Activated CD8-positive, alpha-beta T cell treated with anti-CD3 and anti-CD28 coated beads for 36 hours (primary cell): ENCODE data around the gene PDE6D. TPM values are rescaled to one million over a fixed set of nuclear protein-coding genes. Genes with fewer than 3 reads are reported as not detected.
A peak's percentile ranks its signal among the peaks of the same experiment; 100 is the strongest.

Experiments
- ATAC-seq: fragments of 200-7000 bp; cut with Tn5 transposase; one replicate; pipeline ENCODE4 v1.10.0; 2021; ENCODE audit warnings: mild to moderate bottlenecking, moderate library complexity
- CTCF ChIA-PET: fragments of 350-600 bp; sonication (Branson Sonifier 250); formaldehyde crosslinking; loops from one replicate; lab custom pipeline; 2021; ENCODE audit warnings: antibody characterized with exemption; lab: Charles Lee
- POLR2A ChIA-PET: fragments of 350-600 bp; sonication (Branson Sonifier 250); formaldehyde crosslinking; loops from one replicate; lab custom pipeline; 2021; ENCODE audit warnings: antibody characterized with exemption; lab: Charles Lee
- DNase-seq: peaks from one replicate; pipeline ENCODE4 v3.0.0-alpha.2; 2020
- H3K27ac Mint-ChIP-seq: one replicate; pipeline ENCODE4 v1.8.0; 2021; ENCODE audit warnings: mild to moderate bottlenecking, mixed read lengths
- H3K27me3 Mint-ChIP-seq: one replicate; pipeline ENCODE4 v1.8.0; 2021; ENCODE audit warnings: mixed read lengths
- H3K36me3 Mint-ChIP-seq: one replicate; pipeline ENCODE4 v1.8.0; 2021; ENCODE audit warnings: low read depth, mixed read lengths
- H3K4me1 Mint-ChIP-seq: one replicate; pipeline ENCODE4 v1.8.0; 2021; ENCODE audit warnings: low read depth, mixed read lengths
- H3K4me3 Mint-ChIP-seq: one replicate; pipeline ENCODE4 v1.8.0; 2021; ENCODE audit warnings: mild to moderate bottlenecking, moderate library complexity, mixed read lengths
- H3K9me3 Mint-ChIP-seq: one replicate; pipeline ENCODE4 v1.8.0; 2021; ENCODE audit warnings: mixed read lengths
- intact Hi-C: fragments of 100-400 bp; cut with micrococcal nuclease; formaldehyde crosslinking; loops from one replicate; pipeline ENCODE4 v1.10.0; 2022
- total RNA-seq, 2 experiments: library from RNA; stranded (reverse); gene quantifications; one replicate each; pipeline ENCODE4 v1.2.3, GENCODE V29; 2021
- TF ChIP-seq, protein P1 (sequence below): fragments of 200-600 bp; IDR thresholded peaks from one replicate; pipeline ENCODE4 v1.8.0; 2022; ENCODE audit warnings: antibody characterized with exemption, mild to moderate bottlenecking

PDE6D gene
- total RNA-seq, 2 experiments from 2014 or later = 22.8 to 23.5 TPM

DNA sequence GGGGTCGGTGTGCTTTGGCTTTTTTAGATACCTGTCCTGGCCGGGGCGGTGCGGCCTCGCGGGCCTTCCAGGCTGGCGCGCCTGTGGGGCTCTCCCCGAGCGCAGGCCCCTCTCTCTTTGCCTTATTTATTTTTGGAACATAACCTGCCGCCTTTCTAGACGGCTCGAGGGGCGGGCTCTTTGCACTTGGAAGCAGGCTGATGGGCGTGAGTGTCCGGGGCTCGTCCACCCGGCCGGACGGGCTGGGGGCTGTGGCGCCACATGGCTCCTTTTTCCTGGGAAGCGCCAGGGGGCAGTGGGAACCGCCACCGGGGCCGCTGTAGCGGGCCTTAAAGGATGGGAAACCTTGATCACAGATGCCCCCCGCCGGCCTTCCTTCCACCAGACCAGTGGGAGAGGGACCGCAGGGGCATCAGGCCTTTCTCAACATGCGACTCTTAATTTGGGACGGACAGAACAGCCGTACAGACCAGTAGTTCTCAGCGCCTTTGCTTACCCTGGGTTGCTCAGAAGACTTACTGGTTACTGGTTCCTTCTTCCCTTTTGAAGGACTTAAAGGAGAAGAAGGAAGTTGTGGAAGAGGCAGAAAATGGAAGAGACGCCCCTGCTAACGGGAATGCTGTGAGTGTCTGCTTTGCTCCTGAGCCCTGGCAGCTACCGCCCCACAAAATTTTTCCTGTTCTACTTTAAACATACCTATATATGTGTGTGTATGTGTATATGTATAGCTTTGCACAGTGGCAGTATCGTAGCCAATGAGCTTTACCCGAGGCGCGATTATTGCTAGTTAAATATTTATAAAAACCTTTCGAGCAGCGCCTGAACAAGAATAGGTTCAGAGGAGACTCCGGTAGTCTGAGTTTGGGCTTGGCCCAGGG, 70.0 kb downstream of the PDE6D start:
- no peak for ATAC-seq
- TF ChIP-seq, protein P1, sequence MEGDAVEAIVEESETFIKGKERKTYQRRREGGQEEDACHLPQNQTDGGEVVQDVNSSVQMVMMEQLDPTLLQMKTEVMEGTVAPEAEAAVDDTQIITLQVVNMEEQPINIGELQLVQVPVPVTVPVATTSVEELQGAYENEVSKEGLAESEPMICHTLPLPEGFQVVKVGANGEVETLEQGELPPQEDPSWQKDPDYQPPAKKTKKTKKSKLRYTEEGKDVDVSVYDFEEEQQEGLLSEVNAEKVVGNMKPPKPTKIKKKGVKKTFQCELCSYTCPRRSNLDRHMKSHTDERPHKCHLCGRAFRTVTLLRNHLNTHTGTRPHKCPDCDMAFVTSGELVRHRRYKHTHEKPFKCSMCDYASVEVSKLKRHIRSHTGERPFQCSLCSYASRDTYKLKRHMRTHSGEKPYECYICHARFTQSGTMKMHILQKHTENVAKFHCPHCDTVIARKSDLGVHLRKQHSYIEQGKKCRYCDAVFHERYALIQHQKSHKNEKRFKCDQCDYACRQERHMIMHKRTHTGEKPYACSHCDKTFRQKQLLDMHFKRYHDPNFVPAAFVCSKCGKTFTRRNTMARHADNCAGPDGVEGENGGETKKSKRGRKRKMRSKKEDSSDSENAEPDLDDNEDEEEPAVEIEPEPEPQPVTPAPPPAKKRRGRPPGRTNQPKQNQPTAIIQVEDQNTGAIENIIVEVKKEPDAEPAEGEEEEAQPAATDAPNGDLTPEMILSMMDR = no peak
- H3K9me3 Mint-ChIP-seq = no peaks in the 10 kb centered on the region
- H3K4me3 Mint-ChIP-seq = peak overlapping the region; percentile 99
- H3K36me3 Mint-ChIP-seq = peaks cover 45% of the 10 kb centered on the region
- H3K27ac Mint-ChIP-seq = peak overlapping the region; percentile 100
- peaks cover 2% of the 10 kb centered on the region for H3K27me3 Mint-ChIP-seq
- ChIA-PET CTCF (interaction anchor here (7.2 to 8.9 kb wide), 3 partner anchors 24 to 99 kb away, joined by 165 to 385 read pairs (median 176); no protein-coding TSS in a partner anchor), POLR2A (interaction anchor here (1.0 to 7.5 kb wide), 9 partner anchors 11 to 250 kb away, joined by 3 to 82 read pairs (median 55); partner anchors contain the start of gene NCL)
- intact Hi-C loops = no loop called here
- peak; percentile 16 for DNase-seq
- H3K4me1 Mint-ChIP-seq = peaks cover 35% of the 10 kb centered on the region

GRCh38 chr2:231709981-231710798, 70.9 kb downstream of the PDE6D start:
- Mint-ChIP-seq H3K27me3 (peaks cover 2% of the 10 kb centered on the region), H3K4me3 (peak overlapping the region; percentile 99), H3K4me1 (peaks cover 33% of the 10 kb centered on the region), H3K9me3 (no peaks in the 10 kb centered on the region), H3K36me3 (peaks cover 48% of the 10 kb centered on the region), H3K27ac (peak overlapping the region; percentile 96)
- TF ChIP-seq, protein P1 = peak; percentile 96
- intact Hi-C loops = loop anchor here (5.0 kb wide), 1 partner anchor 248 kb away; the partner anchor contains the start of gene NCL
- ATAC-seq (peak; percentile 10), DNase-seq (peak; percentile 77)
- ChIA-PET CTCF (interaction anchor here (1.0 to 8.6 kb wide), 3 partner anchors 34 to 96 kb away, joined by 3 to 85 read pairs (median 55); no protein-coding TSS in a partner anchor), POLR2A (interaction anchor here (0.9 to 8.1 kb wide), 14 partner anchors 10 to 254 kb away, joined by 3 to 166 read pairs (median 6); partner anchors contain the start of genes COPS7B and NCL)

DNA sequence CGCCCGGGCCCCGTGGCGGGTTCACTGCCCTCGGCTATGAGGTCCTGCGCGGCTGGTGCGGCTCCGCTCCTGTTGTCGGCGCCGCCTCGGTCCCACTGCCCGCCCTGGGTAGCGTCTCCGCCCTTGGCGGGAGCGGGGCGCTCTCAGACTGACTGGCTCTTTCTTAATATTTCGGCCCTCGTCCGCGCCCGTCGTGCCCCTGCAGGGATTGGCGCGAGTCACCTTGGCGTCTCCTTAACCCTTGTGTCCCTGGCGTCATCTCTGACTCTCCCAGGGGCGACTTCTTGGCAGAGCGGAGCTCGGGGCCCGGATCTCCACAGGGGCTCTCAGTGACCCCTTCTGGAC, 71.5 kb downstream of the PDE6D start:
- DNase-seq (peak; percentile 48), ATAC-seq (no peak)
- Mint-ChIP-seq H3K27me3 (peaks cover 2% of the 10 kb centered on the region), H3K36me3 (peaks cover 49% of the 10 kb centered on the region), H3K4me3 (peak overlapping the region; percentile 99), H3K9me3 (no peaks in the 10 kb centered on the region), H3K4me1 (peaks cover 32% of the 10 kb centered on the region), H3K27ac (peak overlapping the region; percentile 96)
- ChIA-PET POLR2A (interaction anchor here (0.9 to 8.1 kb wide), 17 partner anchors 10 to 253 kb away, joined by 3 to 166 read pairs (median 5); partner anchors contain the start of genes COPS7B and NCL), CTCF (interaction anchor here (0.7 to 8.6 kb wide), 4 partner anchors 34 to 241 kb away, joined by 3 to 85 read pairs (median 29); no protein-coding TSS in a partner anchor)
- intact Hi-C loops = loop anchor here (5.0 kb wide), 1 partner anchor 247 kb away; the partner anchor contains the start of gene NCL
- TF ChIP-seq, protein P1 = no peak

DNA sequence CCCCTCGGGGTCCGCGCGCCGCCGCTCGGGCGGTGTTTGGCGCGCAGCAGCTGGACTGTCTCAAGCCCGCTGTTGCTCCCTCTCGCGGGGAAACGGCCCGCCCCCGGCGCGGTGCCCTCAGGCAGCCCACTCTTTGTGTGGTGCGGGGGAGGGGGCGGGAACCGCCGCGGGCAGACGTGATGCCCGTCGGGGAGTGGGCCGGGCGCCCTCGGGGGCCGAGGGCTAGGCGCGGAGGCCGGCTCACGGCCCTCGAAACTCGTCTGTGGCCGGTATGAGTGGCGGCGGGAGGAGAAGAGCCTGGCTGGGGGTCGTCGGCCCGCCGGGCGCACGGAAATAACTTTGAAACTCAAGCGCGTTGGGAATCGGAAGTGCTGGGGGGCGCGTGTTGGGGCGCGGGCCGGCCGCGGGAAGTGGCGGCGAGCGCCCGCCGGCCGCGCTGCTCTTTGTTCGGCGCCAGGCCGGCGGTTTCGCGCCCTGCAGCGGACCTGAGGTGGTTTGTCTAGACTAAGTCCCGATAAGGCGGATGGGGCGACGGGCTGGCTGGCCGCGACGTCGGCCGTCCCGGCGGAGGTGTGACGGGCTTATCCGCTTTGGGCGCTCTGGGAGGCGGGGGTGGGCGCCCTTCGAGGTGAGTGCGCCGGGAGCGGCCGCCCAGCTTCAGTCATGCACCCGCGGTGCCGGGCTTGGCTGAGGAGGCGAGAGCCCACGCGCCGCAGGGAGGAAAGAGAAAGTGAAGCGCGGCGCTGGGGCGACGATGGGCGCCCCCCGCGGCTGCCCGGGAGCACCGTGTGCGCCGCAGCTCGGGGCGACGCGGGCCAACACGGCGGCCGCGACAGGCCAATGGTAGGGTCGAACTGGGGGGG, 72.1 kb downstream of the PDE6D start:
- POLR2A ChIA-PET = interaction anchor here (0.8 to 8.1 kb wide), 24 partner anchors 8 to 250 kb away, joined by 3 to 166 read pairs (median 4); partner anchors contain the start of genes COPS7B and NCL
- H3K4me1 Mint-ChIP-seq = peaks cover 33% of the 10 kb centered on the region
- peak; percentile 51 for DNase-seq
- no peak for ATAC-seq
- H3K36me3 Mint-ChIP-seq = peaks cover 52% of the 10 kb centered on the region
- H3K27ac Mint-ChIP-seq = peak overlapping the region; percentile 100
- H3K27me3 Mint-ChIP-seq = peaks cover 2% of the 10 kb centered on the region
- no peaks in the 10 kb centered on the region for H3K9me3 Mint-ChIP-seq
- CTCF ChIA-PET = interaction anchor here (0.7 to 8.6 kb wide), 6 partner anchors 22 to 241 kb away, joined by 3 to 85 read pairs (median 24); no protein-coding TSS in a partner anchor
- TF ChIP-seq, protein P1 = no peak
- peak overlapping the region; percentile 99 for H3K4me3 Mint-ChIP-seq
- intact Hi-C loops = loop anchor here (5.0 kb wide), 1 partner anchor 247 kb away; the partner anchor contains the start of gene NCL
